Mesendoderm (in vitro differentiated cells): ENCODE data around the gene OR2D3.
"Not testable (repeated sequence)": the region's sequence is repeated elsewhere in the genome, so short reads cannot be mapped to it uniquely, and the experiment has no call there.

Experiments
- DNase-seq: peaks from one replicate; pipeline ENCODE4 v3.0.0; 2013
- H2AK5ac ChIP-seq: 2 replicates; pipeline ENCODE4 v1.6.1; 2013; ENCODE audit warnings: low read length, inconsistent platforms
- H2BK120ac ChIP-seq: 2 replicates; pipeline ENCODE4 v1.6.1; 2013; ENCODE audit warnings: low read depth, mild to moderate bottlenecking, low read length, moderate library complexity, mixed read lengths
- H2BK15ac ChIP-seq: replicated peaks from 2 replicates; pipeline ENCODE4 v1.6.1; 2013; ENCODE audit warnings: low read depth, mild to moderate bottlenecking, moderate library complexity
- H2BK5ac ChIP-seq: 2 replicates; pipeline ENCODE4 v1.6.1; 2013; ENCODE audit warnings: low read length, inconsistent platforms
- H3K18ac ChIP-seq: 2 replicates; pipeline ENCODE4 v1.6.1; 2013; ENCODE audit warnings: mild to moderate bottlenecking, low read length, mixed read lengths
- H3K23ac ChIP-seq: one replicate; pipeline ENCODE4 v1.6.1; 2013; ENCODE audit warnings: low read length
- H3K27ac ChIP-seq: 2 replicates; pipeline ENCODE4 v1.5.1; 2013; ENCODE audit warnings: low read depth, mild to moderate bottlenecking, inconsistent platforms, low read length, moderate library complexity
- H3K27me3 ChIP-seq: 2 replicates; pipeline ENCODE4 v1.6.1; 2013; ENCODE audit warnings: low read length, control low read depth, mild to moderate bottlenecking, inconsistent platforms; ENCODE audit not compliant: insufficient read depth, poor library complexity
- H3K36me3 ChIP-seq: 2 replicates; pipeline ENCODE4 v1.6.1; 2013; ENCODE audit warnings: low read length, inconsistent platforms; ENCODE audit not compliant: control insufficient read depth, insufficient read depth
- H3K4ac ChIP-seq: one replicate; pipeline ENCODE4 v1.6.1; 2013; ENCODE audit warnings: low read depth, mild to moderate bottlenecking, low read length, moderate library complexity
- H3K4me1 ChIP-seq: 2 replicates; pipeline ENCODE4 v1.6.1; 2013; ENCODE audit warnings: low read depth, low read length, inconsistent platforms; ENCODE audit not compliant: control insufficient read depth
- H3K4me2 ChIP-seq: 2 replicates; pipeline ENCODE4 v1.6.1; 2013; ENCODE audit warnings: low read length
- H3K4me3 ChIP-seq: 2 replicates; pipeline ENCODE4 v1.5.1; 2013; ENCODE audit warnings: mild to moderate bottlenecking, low read length
- H3K56ac ChIP-seq: one replicate; pipeline ENCODE4 v1.6.1; 2013; ENCODE audit warnings: low read length
- H3K79me1 ChIP-seq: 2 replicates; pipeline ENCODE4 v1.6.1; 2013; ENCODE audit warnings: low read length, inconsistent platforms
- H3K79me2 ChIP-seq: 2 replicates; pipeline ENCODE4 v1.6.1; 2013; ENCODE audit warnings: mild to moderate bottlenecking, low read length; ENCODE audit not compliant: control insufficient read depth, insufficient read depth
- H3K9ac ChIP-seq: 2 replicates; pipeline ENCODE4 v1.6.1; 2013; ENCODE audit warnings: low read length, inconsistent platforms
- H4K5ac ChIP-seq: one replicate; pipeline ENCODE4 v1.6.1; 2013; ENCODE audit warnings: low read length
- H4K8ac ChIP-seq: one replicate; pipeline ENCODE4 v1.6.1; 2013; ENCODE audit warnings: low read depth, mild to moderate bottlenecking, control low read depth, low read length, moderate library complexity
- WGBS: extraction: QIAGEN DNeasy Blood & Tissue Kit; methylation state at CpG from one replicate; pipeline ENCODE4 v1.1.7; 2013; ENCODE audit warnings: low lambda C conversion rate, missing lambda C conversion rate; ENCODE audit not compliant: insufficient coverage; ENCODE audit errors: extremely low coverage; 5-methylcytosine and 5-hydroxymethylcytosine counted together

The OR2D3 gene

DNA sequence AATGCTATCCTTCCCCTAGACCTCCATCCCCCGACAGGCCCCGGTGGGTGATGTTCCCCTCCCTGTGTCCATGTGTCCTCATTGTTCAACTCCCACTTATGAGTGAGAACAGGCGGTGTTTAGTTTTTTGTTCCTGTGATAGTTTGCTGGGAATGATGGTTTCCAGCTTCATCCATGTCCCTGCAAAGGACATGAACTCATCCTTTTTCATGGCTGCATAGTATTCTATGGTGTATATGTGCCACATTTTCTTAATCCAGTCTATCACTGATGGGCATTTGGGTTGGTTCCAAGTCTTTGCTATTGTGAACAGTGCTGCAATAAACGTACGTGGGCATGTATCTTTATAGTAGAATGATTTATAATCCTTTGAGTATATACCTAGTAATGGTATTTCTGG is 33.1 kb upstream of the OR2D3 start:
- not testable (repeated sequence) for H3K4ac ChIP-seq, H3K9ac ChIP-seq, H2BK5ac ChIP-seq, H2AK5ac ChIP-seq, H3K4me2 ChIP-seq, H3K18ac ChIP-seq, H4K8ac ChIP-seq, H4K5ac ChIP-seq, H3K36me3 ChIP-seq, H3K27ac ChIP-seq, H3K27me3 ChIP-seq, H3K79me1 ChIP-seq, H3K4me3 ChIP-seq, H3K23ac ChIP-seq, H2BK120ac ChIP-seq, H3K79me2 ChIP-seq, DNase-seq, H3K56ac ChIP-seq, H2BK15ac ChIP-seq, H3K4me1 ChIP-seq
- WGBS, result no CpG with 5 or more reads among the region's 5 CpGs

GRCh38 chr11:6888830-6889229 is 32.0 kb upstream of the OR2D3 start:
- WGBS, result no CpG with 5 or more reads among the region's 4 CpGs
- H3K4ac ChIP-seq, result no peak overlapping the region
- no peak overlapping the region for H3K23ac ChIP-seq
- DNase-seq, result no peak
- H3K4me1 ChIP-seq, result no peaks in the 10 kb centered on the region
- H3K18ac ChIP-seq, result no peak overlapping the region
- no peak overlapping the region for H2BK15ac ChIP-seq
- no peak overlapping the region for H3K4me2 ChIP-seq
- no peaks in the 10 kb centered on the region for H3K79me1 ChIP-seq
- H3K56ac ChIP-seq, result no peak overlapping the region
- no peaks in the 10 kb centered on the region for H3K27me3 ChIP-seq
- H2BK120ac ChIP-seq, result no peak overlapping the region
- H3K27ac ChIP-seq, result no peak overlapping the region
- H2AK5ac ChIP-seq, result no peak overlapping the region
- no peak overlapping the region for H3K9ac ChIP-seq
- no peaks in the 10 kb centered on the region for H3K79me2 ChIP-seq
- no peak overlapping the region for H4K5ac ChIP-seq
- H2BK5ac ChIP-seq, result no peak overlapping the region
- H3K4me3 ChIP-seq, result no peak overlapping the region
- no peak overlapping the region for H4K8ac ChIP-seq
- H3K36me3 ChIP-seq, result no peaks in the 10 kb centered on the region

DNA sequence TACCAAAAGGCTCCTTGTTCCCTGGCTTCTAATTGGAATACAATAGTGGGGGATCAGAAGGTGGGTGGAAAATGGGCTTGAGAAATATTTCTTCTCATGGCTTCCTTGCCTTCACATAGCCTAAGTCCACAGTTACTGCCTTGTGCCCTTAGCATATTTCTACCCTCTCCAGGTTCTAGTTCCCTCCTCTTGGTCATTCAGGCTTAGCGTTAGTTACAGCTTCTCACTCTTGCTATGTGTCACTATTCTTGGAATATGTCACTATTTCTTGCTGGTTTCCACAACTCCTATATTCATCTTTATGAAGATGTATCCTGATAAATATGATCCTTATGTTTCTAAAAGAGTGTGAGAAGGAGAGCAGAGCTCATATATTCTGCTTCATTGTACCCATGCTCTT is 31.0 kb upstream of the OR2D3 start:
- Histone ChIP-seq H3K79me1 (no peaks in the 10 kb centered on the region), H3K18ac (no peak overlapping the region), H3K56ac (no peak overlapping the region), H3K4me3 (no peak overlapping the region), H3K27ac (no peak overlapping the region), H3K36me3 (no peaks in the 10 kb centered on the region), H2BK15ac (no peak overlapping the region), H3K4ac (no peak overlapping the region), H2BK5ac (no peak overlapping the region), H3K9ac (no peak overlapping the region), H3K23ac (no peak overlapping the region), H3K27me3 (no peaks in the 10 kb centered on the region), H3K4me2 (no peak overlapping the region), H3K79me2 (no peaks in the 10 kb centered on the region), H2AK5ac (no peak overlapping the region), H3K4me1 (no peaks in the 10 kb centered on the region), H2BK120ac (no peak overlapping the region), H4K8ac (no peak overlapping the region), H4K5ac (no peak overlapping the region)
- no CpG with 5 or more reads among the region's 1 CpG for WGBS
- DNase-seq, result no peak

DNA sequence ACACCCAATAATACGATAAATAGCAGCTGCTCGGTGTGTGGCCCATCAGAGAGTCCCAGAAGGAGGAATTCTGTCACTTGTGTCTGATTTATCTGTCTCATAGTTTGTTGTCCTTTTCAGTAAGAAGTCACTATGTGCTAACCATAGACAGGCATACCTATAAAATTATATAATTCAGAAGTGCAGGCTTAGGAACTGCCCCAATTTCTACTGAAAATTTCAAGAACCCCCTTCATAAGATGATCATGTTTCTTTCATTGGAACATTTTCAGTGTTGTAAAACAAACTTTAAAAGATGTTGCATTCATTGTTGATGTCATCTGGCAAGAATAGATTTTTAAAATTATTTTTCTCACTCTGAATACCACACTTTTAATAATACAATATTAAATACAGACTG is 28.4 kb upstream of the OR2D3 start, which contains the start of gene OR2D2:
Gene OR2D2, minus strand, starts transcription at position 101 of the 400 bp plus-strand sequence. Its CDS starts 0 bp downstream, at position 101.
- H3K4me3 ChIP-seq, result no peak within 1 kb of the TSS
- H3K4me2 ChIP-seq, result no peak within 1 kb of the TSS
- H2AK5ac ChIP-seq, result no peak within 1 kb of the TSS
- no peak within 1 kb of the TSS for H4K8ac ChIP-seq
- no peaks in the 10 kb centered on the region for H3K36me3 ChIP-seq
- H3K4ac ChIP-seq, result no peak within 1 kb of the TSS
- no peak within 1 kb of the TSS for H3K18ac ChIP-seq
- no peak for DNase-seq
- H3K23ac ChIP-seq, result no peak within 1 kb of the TSS
- no peak within 1 kb of the TSS for H3K56ac ChIP-seq
- no peak within 1 kb of the TSS for H4K5ac ChIP-seq
- H3K9ac ChIP-seq, result no peak within 1 kb of the TSS
- H3K79me1 ChIP-seq, result no peaks in the 10 kb centered on the region
- H3K27ac ChIP-seq, result no peak within 1 kb of the TSS
- H3K27me3 ChIP-seq, result no peaks in the 10 kb centered on the region
- no peak within 1 kb of the TSS for H2BK15ac ChIP-seq
- WGBS, result no CpG with 5 or more reads among the region's 2 CpGs
- H2BK120ac ChIP-seq, result no peak within 1 kb of the TSS
- H3K79me2 ChIP-seq, result no peaks in the 10 kb centered on the region
- no peaks in the 10 kb centered on the region for H3K4me1 ChIP-seq
- H2BK5ac ChIP-seq, result no peak within 1 kb of the TSS

DNA sequence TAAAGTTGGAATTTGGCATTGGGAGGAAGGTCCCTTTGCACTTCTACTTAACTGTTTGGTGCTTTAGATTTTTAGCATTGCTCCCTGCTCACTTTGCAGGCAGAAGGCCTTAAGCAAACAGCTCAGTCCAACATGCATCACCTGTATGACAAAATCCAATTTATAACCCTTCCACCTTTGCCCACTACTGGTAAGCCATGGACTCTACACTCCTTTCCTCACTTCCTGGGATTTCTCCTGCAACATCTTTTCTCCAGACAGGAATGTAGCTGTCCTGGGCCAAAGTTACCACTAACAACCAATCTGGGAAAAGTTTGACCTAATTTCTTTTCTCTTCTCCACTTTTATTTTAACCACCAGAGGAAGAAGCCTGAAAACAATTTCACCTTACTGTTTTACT is 26.7 kb upstream of the OR2D3 start:
- no peak overlapping the region for H3K18ac ChIP-seq
- H3K56ac ChIP-seq, result no peak overlapping the region
- H4K5ac ChIP-seq, result no peak overlapping the region
- no peak overlapping the region for H3K4ac ChIP-seq
- no peaks in the 10 kb centered on the region for H3K79me1 ChIP-seq
- H4K8ac ChIP-seq, result no peak overlapping the region
- no peaks in the 10 kb centered on the region for H3K27me3 ChIP-seq
- no peak overlapping the region for H3K4me3 ChIP-seq
- no peak overlapping the region for H2AK5ac ChIP-seq
- H3K4me2 ChIP-seq, result no peak overlapping the region
- H2BK5ac ChIP-seq, result no peak overlapping the region
- no peaks in the 10 kb centered on the region for H3K4me1 ChIP-seq
- no peaks in the 10 kb centered on the region for H3K79me2 ChIP-seq
- peak; percentile 43 for DNase-seq
- H3K27ac ChIP-seq, result no peak overlapping the region
- no peak overlapping the region for H2BK120ac ChIP-seq
- H3K23ac ChIP-seq, result no peak overlapping the region
- no peak overlapping the region for H3K9ac ChIP-seq
- H3K36me3 ChIP-seq, result no peaks in the 10 kb centered on the region
- H2BK15ac ChIP-seq, result no peak overlapping the region

DNA sequence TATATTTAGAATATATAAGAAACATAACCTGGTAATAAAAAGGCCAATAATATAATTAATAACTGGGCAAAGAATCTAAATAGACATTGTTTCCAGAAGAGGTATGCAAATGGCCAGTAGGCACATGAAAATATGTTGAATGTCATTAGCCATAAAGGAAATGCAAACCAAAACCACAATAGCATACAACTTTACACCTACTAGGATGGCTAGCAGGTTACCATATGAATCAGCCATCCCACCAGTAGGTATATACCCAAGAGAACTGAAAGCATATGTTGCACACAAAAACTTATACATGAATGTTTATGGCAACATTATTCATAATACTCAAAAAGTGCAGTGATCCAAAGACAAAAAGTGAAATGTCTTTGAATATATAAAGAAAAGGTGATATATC is 25.8 kb upstream of the OR2D3 start:
- H3K9ac ChIP-seq, result no peak overlapping the region
- DNase-seq, result no peak
- no peaks in the 10 kb centered on the region for H3K79me2 ChIP-seq
- H3K4me1 ChIP-seq, result no peaks in the 10 kb centered on the region
- no peak overlapping the region for H3K18ac ChIP-seq
- H2BK5ac ChIP-seq, result no peak overlapping the region
- H2BK15ac ChIP-seq, result no peak overlapping the region
- no peak overlapping the region for H3K4me3 ChIP-seq
- no peaks in the 10 kb centered on the region for H3K27me3 ChIP-seq
- H4K8ac ChIP-seq, result no peak overlapping the region
- no peak overlapping the region for H2BK120ac ChIP-seq
- no peak overlapping the region for H3K56ac ChIP-seq
- H3K4me2 ChIP-seq, result no peak overlapping the region
- H2AK5ac ChIP-seq, result no peak overlapping the region
- H4K5ac ChIP-seq, result no peak overlapping the region
- H3K4ac ChIP-seq, result no peak overlapping the region
- no peak overlapping the region for H3K23ac ChIP-seq
- no peaks in the 10 kb centered on the region for H3K79me1 ChIP-seq
- H3K27ac ChIP-seq, result no peak overlapping the region
- no peaks in the 10 kb centered on the region for H3K36me3 ChIP-seq
